GM12892 (cell line): ENCODE measurements around the gene TGM6.

ENCODE experiments used
- POLR2A ChIP-seq: IDR thresholded peaks from 2 replicates; pipeline ENCODE4 v1.6.1; 2011; ENCODE audit warnings: low read depth, low read length, control low read depth
- TAF1 ChIP-seq: IDR thresholded peaks from 2 replicates; pipeline ENCODE4 v1.6.1; 2011; ENCODE audit warnings: low read depth, mild to moderate bottlenecking, control low read depth, low read length, borderline replicate concordance

- TF ChIP-seq POLR2A (no peak), TAF1 (no peak)
Observed at GRCh38 chr20:2364044-2364443, 16.7 kb upstream of the TGM6 start.
